B cell (primary cell): Measurements from ENCODE around the gene ARX. TPM values are rescaled to one million over a fixed set of nuclear protein-coding genes. Genes with fewer than 3 reads are reported as not detected.

Source experiments
- ATAC-seq: fragments of 200-7000 bp; cut with Tn5 transposase; one replicate; pipeline ENCODE4 v1.10.0; 2021; ENCODE audit warnings: low read depth, mild to moderate bottlenecking, moderate number of reproducible peaks, moderate library complexity
- CTCF ChIA-PET: fragments of 350-600 bp; sonication (Branson Sonifier 250); formaldehyde crosslinking; loops from one replicate; lab custom pipeline; 2021; ENCODE audit warnings: antibody characterized with exemption, inconsistent platforms; lab: Charles Lee
- POLR2A ChIA-PET: fragments of 350-600 bp; sonication (Branson Sonifier 250); formaldehyde crosslinking; loops from one replicate; lab custom pipeline; 2021; ENCODE audit warnings: antibody characterized with exemption; lab: Charles Lee
- DNase-seq: peaks from one replicate; pipeline ENCODE4 v3.0.0; 2013
- H2AFZ ChIP-seq: 2 replicates; pipeline ENCODE4 v1.6.1; 2012; ENCODE audit warnings: mild to moderate bottlenecking, low read depth, low read length; ENCODE audit not compliant: insufficient read depth, poor library complexity, severe bottlenecking
- H3K27ac ChIP-seq, 2 donors: 1 replicate in 1 of 2; 2 replicates in 1 of 2; pipeline ENCODE4 v1.5.1; 2012 to 2013; ENCODE audit warnings: low read length in 2 of 2, mild to moderate bottlenecking in 2 of 2, moderate library complexity in 1 of 2
- H3K27me3 ChIP-seq, 4 experiments: fragments of 200-600 bp in 1 of 4; sonication (generic) in 1 of 4; replicated peaks in 1 of 4; 1 replicate in 2 of 4; 2 replicates in 2 of 4; pipeline versions ENCODE4 v1.6.1 to v1.7.0; 2013 to 2016; ENCODE audit warnings: low read length in 3 of 4, mild to moderate bottlenecking in 2 of 4, mixed read lengths in 1 of 4, moderate library complexity in 1 of 4; ENCODE audit not compliant: insufficient read depth in 4 of 4, control insufficient read depth in 3 of 4; ENCODE audit errors: control extremely low read depth in 1 of 4
- H3K36me3 ChIP-seq, 2 experiments: replicated peaks in 1 of 2; 1 replicate in 1 of 2; 2 replicates in 1 of 2; pipeline versions ENCODE4 v1.6.1 to v1.7.1; 2013; ENCODE audit warnings: low read length in 1 of 2; ENCODE audit not compliant: insufficient read depth in 2 of 2, control insufficient read depth in 1 of 2; ENCODE audit errors: control extremely low read depth in 1 of 2, extremely low read depth in 1 of 2
- H3K4me1 ChIP-seq, 2 donors: fragments of 200-600 bp in 1 of 2; sonication (generic) in 1 of 2; 1 replicate in 1 of 2; 2 replicates in 1 of 2; pipeline versions ENCODE4 v1.5.1 to v1.6.1; 2013 to 2017; ENCODE audit warnings: low read length in 2 of 2; ENCODE audit not compliant: control insufficient read depth in 2 of 2, insufficient read depth in 2 of 2
- H3K4me2 ChIP-seq: replicated peaks from 2 replicates; pipeline ENCODE3; 2012; ENCODE audit warnings: mild to moderate bottlenecking, low read depth, low read length; ENCODE audit not compliant: poor library complexity, severe bottlenecking
- H3K4me3 ChIP-seq, 5 experiments: fragments of 200-600 bp in 1 of 5; sonication (generic) in 1 of 5; 1 replicate in 3 of 5; 2 replicates in 2 of 5; pipeline versions ENCODE4 v1.5.1 to v1.7.0; 2011 to 2016; ENCODE audit warnings: low read length in 4 of 5, mild to moderate bottlenecking in 4 of 5, low read depth in 2 of 5, control low read depth in 1 of 5, moderate library complexity in 1 of 5; ENCODE audit not compliant: insufficient read depth in 1 of 5; ENCODE audit errors: control extremely low read depth in 1 of 5, extremely low read depth in 1 of 5
- H3K79me2 ChIP-seq: fragments of 200-600 bp; sonication (generic); one replicate; pipeline ENCODE4 v1.6.0; 2016; ENCODE audit warnings: low read length; ENCODE audit not compliant: control insufficient read depth, insufficient read depth
- H3K9ac ChIP-seq: fragments of 200-600 bp; sonication (generic); 2 replicates; pipeline ENCODE4 v1.6.1; 2017; ENCODE audit warnings: mild to moderate bottlenecking, low read length, moderate library complexity
- H3K9me3 ChIP-seq, 3 donors: one replicate each; pipeline versions ENCODE4 v1.6.1 to v1.7.1; 2013; ENCODE audit warnings: low read length in 2 of 3; ENCODE audit not compliant: control insufficient read depth in 2 of 3, insufficient read depth in 1 of 3; ENCODE audit errors: control extremely low read depth in 1 of 3
- H4K20me1 ChIP-seq: 2 replicates; pipeline ENCODE4 v1.6.0; 2012; ENCODE audit warnings: mild to moderate bottlenecking, low read length; ENCODE audit not compliant: insufficient read depth, control insufficient read depth, poor library complexity, severe bottlenecking
- H3K27ac Mint-ChIP-seq: one replicate; pipeline ENCODE4 v1.8.0; 2021; ENCODE audit warnings: mixed read lengths
- H3K27me3 Mint-ChIP-seq: one replicate; pipeline ENCODE4 v1.8.0; 2021; ENCODE audit warnings: mixed read lengths
- H3K4me1 Mint-ChIP-seq: one replicate; pipeline ENCODE4 v1.8.0; 2021; ENCODE audit warnings: mixed read lengths
- H3K4me3 Mint-ChIP-seq: one replicate; pipeline ENCODE4 v1.8.0; 2021; ENCODE audit warnings: mixed read lengths
- H3K9me3 Mint-ChIP-seq: one replicate; pipeline ENCODE4 v1.8.0; 2022; ENCODE audit warnings: mixed read lengths; ENCODE audit not compliant: insufficient read depth
- EZH2 ChIP-seq: IDR thresholded peaks from 2 replicates; pipeline ENCODE4 v1.6.1; 2012; ENCODE audit warnings: borderline replicate concordance, low read depth, mild to moderate bottlenecking, moderate library complexity, low read length; ENCODE audit not compliant: insufficient read depth, poor library complexity, severe bottlenecking
- WGBS: methylation state at CpG from one replicate; pipeline ENCODE4 v1.1.5; 2013; ENCODE audit warnings: missing lambda C conversion rate; ENCODE audit not compliant: insufficient coverage; 5-methylcytosine and 5-hydroxymethylcytosine counted together
- intact Hi-C: fragments of 100-400 bp; cut with micrococcal nuclease; formaldehyde crosslinking; loops from one replicate; pipeline ENCODE4 v1.10.0; 2022
- polyA plus RNA-seq: library from polyadenylated mRNA; depleted of rRNA; stranded (reverse); fragments of >200 nt; gene quantifications from 2 replicates; pipeline ENCODE4 v1.2.3, GENCODE V29; 2012
- total RNA-seq, 2 donors: library from RNA; stranded (reverse); fragments of 120-200 nt in 1 of 2; gene quantifications; 1 replicate in 1 of 2; 2 replicates in 1 of 2; pipeline versions ENCODE4 v1.2.3 to v1.2.4, GENCODE V29; 2013 to 2022
- TF ChIP-seq, protein P1 (sequence below): fragments of 200-600 bp; IDR thresholded peaks from one replicate; pipeline ENCODE4 v1.8.0; 2022; ENCODE audit warnings: antibody characterized with exemption, mild to moderate bottlenecking

The ARX gene
- total and polyA plus RNA-seq, 2 donors (not counting 1 experiment from before 2014, with no cell fraction given): not detected

GRCh38 chrX:25016938-25017598 lies 1.3 kb upstream of the ARX start:
- Histone ChIP-seq H3K4me1 (peaks cover 39 to 43% of the 10 kb centered on the region in 2 donors), H4K20me1 (no peaks in the 10 kb centered on the region), H3K9ac (no peak overlapping the region), H3K27me3 (peaks cover 0 to 68% (median 45%) of the 10 kb centered on the region in 4 experiments), H3K4me2 (no peak overlapping the region), H3K9me3 (peaks cover 0 to 37% (median 0%) of the 10 kb centered on the region in 3 donors), H2AFZ (no peak overlapping the region), H3K36me3 (no peaks in the 10 kb centered on the region), H3K27ac (no peak overlapping the region), H3K4me3 (no peak overlapping the region), H3K79me2 (no peaks in the 10 kb centered on the region)
- no peak for TF ChIP-seq EZH2
- TF ChIP-seq, protein P1, sequence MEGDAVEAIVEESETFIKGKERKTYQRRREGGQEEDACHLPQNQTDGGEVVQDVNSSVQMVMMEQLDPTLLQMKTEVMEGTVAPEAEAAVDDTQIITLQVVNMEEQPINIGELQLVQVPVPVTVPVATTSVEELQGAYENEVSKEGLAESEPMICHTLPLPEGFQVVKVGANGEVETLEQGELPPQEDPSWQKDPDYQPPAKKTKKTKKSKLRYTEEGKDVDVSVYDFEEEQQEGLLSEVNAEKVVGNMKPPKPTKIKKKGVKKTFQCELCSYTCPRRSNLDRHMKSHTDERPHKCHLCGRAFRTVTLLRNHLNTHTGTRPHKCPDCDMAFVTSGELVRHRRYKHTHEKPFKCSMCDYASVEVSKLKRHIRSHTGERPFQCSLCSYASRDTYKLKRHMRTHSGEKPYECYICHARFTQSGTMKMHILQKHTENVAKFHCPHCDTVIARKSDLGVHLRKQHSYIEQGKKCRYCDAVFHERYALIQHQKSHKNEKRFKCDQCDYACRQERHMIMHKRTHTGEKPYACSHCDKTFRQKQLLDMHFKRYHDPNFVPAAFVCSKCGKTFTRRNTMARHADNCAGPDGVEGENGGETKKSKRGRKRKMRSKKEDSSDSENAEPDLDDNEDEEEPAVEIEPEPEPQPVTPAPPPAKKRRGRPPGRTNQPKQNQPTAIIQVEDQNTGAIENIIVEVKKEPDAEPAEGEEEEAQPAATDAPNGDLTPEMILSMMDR: no peak
- H3K4me1 Mint-ChIP-seq: peaks cover 27% of the 10 kb centered on the region
- ChIA-PET POLR2A (no interaction called here), CTCF (no interaction called here)
- peaks cover 37% of the 10 kb centered on the region for H3K27me3 Mint-ChIP-seq
- ATAC-seq: no peak
- no peak for DNase-seq
- no CpG with 5 or more reads among the region's 17 CpGs for WGBS
- H3K9me3 Mint-ChIP-seq: no peaks in the 10 kb centered on the region
- no peak overlapping the region for H3K4me3 Mint-ChIP-seq
- no peak overlapping the region for H3K27ac Mint-ChIP-seq
- intact Hi-C loops: no loop called here

DNA sequence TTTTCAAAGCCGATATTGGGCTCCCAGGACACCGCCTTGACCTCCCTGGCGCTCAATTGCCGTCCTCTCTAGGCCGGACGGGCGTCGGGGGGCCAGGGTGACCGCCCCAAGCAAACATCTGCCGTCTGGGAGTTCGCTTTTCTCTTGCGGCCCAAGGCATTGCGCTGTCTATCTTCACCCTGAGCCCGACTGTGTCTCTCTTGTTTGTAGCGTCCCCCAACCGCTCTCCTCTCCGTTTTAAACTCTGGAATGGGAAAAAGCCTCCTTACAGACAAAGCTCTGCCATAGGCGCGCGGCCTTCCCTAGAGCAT lies 551 bp upstream of the ARX start:
- Mint-ChIP-seq H3K27me3 (peaks cover 29% of the 10 kb centered on the region), H3K27ac (no peak overlapping the region), H3K4me3 (no peak overlapping the region), H3K4me1 (peaks cover 19% of the 10 kb centered on the region), H3K9me3 (no peaks in the 10 kb centered on the region)
- Histone ChIP-seq H3K36me3 (no peaks in the 10 kb centered on the region), H2AFZ (no peak overlapping the region), H3K9me3 (peaks cover 0 to 42% (median 0%) of the 10 kb centered on the region in 3 donors), H4K20me1 (no peaks in the 10 kb centered on the region), H3K79me2 (no peaks in the 10 kb centered on the region), H3K4me2 (peak overlapping the region; percentile 42), H3K27ac (no peak overlapping the region), H3K27me3 (peaks cover 0 to 69% (median 42%) of the 10 kb centered on the region in 4 experiments), H3K4me3 (no peak overlapping the region), H3K9ac (no peak overlapping the region), H3K4me1 (peaks cover 39 to 43% of the 10 kb centered on the region in 2 donors)
- DNase-seq (no peak), ATAC-seq (no peak)
- ChIA-PET POLR2A (no interaction called here), CTCF (no interaction called here)
- intact Hi-C loops: no loop called here
- WGBS: 25% methylated on average over 4 of the region's 20 CpGs
- TF ChIP-seq, protein P1: no peak
- no peak for TF ChIP-seq EZH2
